ENCODE measurements around the gene ZNF354C. TPM values are rescaled to one million over a fixed set of nuclear protein-coding genes. Genes with fewer than 3 reads are reported as not detected.
A peak's percentile ranks its signal among the peaks of the same experiment; 100 is the strongest.

Gene ZNF354C
- total and polyA plus RNA-seq, 2 of the 13 experiments (the other 11 are each of a cell fraction or from before 2014, with no cell fraction given): 0.02 TPM; not detected in 1

DNA sequence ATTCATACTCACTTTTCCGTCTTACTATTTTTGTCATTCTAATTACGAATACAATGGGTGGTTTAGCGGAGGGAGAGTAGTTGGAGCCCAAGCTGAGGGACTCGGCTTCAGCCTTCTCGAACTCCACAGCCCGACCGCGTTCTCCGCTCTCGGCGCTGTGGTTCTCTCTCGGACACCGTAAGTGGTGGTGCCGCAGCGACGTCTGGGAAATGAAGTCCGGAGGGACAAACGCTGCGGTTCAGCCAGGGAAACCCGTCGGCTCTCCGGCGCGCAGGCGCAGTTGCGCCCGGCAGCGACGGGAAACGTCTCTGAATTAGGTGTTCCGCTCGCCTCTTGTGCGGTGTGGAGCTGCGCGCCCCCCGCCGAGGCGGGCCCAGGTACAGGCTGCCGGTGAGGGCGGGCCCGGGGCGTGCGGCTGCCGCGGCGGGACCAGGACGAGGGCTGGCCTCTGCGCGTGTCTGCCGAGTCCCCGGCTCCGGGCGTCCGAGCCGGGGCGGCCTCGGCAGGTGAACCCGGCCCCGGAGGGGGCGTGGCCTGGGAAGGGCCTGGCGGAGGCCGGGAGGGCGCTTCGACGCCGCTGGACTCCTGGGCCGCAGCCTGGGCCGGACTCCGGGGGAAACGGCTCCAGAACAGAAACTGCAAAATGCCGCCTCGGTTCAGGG, 36.5 kb upstream of the ZNF354C start, which contains the start of gene ZNF879 (continued):
- 0 out of 2 replicates have a peak, but pooled peaks have one; percentile 22 for TF ChIP-seq BRD4 (CRISPR knock-in tag; IDR thresholded peaks at IDR 0.05)
- no peak for TF ChIP-seq ZNF746 (CRISPR knock-in tag; IDR thresholded peaks at IDR 0.05)
- TF ChIP-seq HES4 (CRISPR knock-in tag; IDR thresholded peaks at IDR 0.05; ENCODE audit: borderline replicate concordance): peak; percentile 46; the same call in 1 of the 2 replicates
- TF ChIP-seq BCL6 (CRISPR knock-in tag; IDR thresholded peaks at IDR 0.05): no peak
- TF ChIP-seq, protein P1, sequence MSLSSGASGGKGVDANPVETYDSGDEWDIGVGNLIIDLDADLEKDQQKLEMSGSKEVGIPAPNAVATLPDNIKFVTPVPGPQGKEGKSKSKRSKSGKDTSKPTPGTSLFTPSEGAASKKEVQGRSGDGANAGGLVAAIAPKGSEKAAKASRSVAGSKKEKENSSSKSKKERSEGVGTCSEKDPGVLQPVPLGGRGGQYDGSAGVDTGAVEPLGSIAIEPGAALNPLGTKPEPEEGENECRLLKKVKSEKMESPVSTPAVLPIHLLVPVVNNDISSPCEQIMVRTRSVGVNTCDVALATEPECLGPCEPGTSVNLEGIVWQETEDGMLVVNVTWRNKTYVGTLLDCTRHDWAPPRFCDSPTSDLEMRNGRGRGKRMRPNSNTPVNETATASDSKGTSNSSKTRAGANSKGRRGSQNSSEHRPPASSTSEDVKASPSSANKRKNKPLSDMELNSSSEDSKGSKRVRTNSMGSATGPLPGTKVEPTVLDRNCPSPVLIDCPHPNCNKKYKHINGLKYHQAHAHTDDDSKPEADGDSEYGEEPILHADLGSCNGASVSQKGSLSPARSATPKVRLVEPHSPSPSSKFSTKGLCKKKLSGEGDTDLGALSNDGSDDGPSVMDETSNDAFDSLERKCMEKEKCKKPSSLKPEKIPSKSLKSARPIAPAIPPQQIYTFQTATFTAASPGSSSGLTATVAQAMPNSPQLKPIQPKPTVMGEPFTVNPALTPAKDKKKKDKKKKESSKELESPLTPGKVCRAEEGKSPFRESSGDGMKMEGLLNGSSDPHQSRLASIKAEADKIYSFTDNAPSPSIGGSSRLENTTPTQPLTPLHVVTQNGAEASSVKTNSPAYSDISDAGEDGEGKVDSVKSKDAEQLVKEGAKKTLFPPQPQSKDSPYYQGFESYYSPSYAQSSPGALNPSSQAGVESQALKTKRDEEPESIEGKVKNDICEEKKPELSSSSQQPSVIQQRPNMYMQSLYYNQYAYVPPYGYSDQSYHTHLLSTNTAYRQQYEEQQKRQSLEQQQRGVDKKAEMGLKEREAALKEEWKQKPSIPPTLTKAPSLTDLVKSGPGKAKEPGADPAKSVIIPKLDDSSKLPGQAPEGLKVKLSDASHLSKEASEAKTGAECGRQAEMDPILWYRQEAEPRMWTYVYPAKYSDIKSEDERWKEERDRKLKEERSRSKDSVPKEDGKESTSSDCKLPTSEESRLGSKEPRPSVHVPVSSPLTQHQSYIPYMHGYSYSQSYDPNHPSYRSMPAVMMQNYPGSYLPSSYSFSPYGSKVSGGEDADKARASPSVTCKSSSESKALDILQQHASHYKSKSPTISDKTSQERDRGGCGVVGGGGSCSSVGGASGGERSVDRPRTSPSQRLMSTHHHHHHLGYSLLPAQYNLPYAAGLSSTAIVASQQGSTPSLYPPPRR (CRISPR knock-in tag; IDR thresholded peaks at IDR 0.05; ENCODE audit: borderline replicate concordance): no peak
- TF ChIP-seq ZSCAN31 (CRISPR knock-in tag; IDR thresholded peaks at IDR 0.05; ENCODE audit: low read depth): peak; percentile 4; the same call in 1 of the 2 replicates
- TF ChIP-seq HNRNPUL1 (IDR thresholded peaks at IDR 0.05; ENCODE audit: low read depth, low read length): no peak
- no peak for TF ChIP-seq ZNF562 (CRISPR knock-in tag; IDR thresholded peaks at IDR 0.05; ENCODE audit: borderline replicate concordance)
- no peak for TF ChIP-seq PAWR (CRISPR knock-in tag; IDR thresholded peaks at IDR 0.05; ENCODE audit: borderline replicate concordance)
- TF ChIP-seq ZNF839 (CRISPR knock-in tag; IDR thresholded peaks at IDR 0.05; ENCODE audit: borderline replicate concordance): no peak
- no peak for TF ChIP-seq SIX1 (CRISPR knock-in tag; IDR thresholded peaks at IDR 0.05; ENCODE audit: borderline replicate concordance)
- TF ChIP-seq DMAP1 (CRISPR knock-in tag; IDR thresholded peaks at IDR 0.05): no peak
- no peak for TF ChIP-seq NFYC (CRISPR knock-in tag; IDR thresholded peaks at IDR 0.05)
- TF ChIP-seq ELF4 (CRISPR knock-in tag; IDR thresholded peaks at IDR 0.05; ENCODE audit: borderline replicate concordance): no peak

All from HepG2 (cell line).